ENCODE data around the gene DEFB132.
"Not testable (repeated sequence)": the region's sequence is repeated elsewhere in the genome, so short reads cannot be mapped to it uniquely, and the experiment has no call there.

The DEFB132 gene, protein sequence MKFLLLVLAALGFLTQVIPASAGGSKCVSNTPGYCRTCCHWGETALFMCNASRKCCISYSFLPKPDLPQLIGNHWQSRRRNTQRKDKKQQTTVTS

DNA sequence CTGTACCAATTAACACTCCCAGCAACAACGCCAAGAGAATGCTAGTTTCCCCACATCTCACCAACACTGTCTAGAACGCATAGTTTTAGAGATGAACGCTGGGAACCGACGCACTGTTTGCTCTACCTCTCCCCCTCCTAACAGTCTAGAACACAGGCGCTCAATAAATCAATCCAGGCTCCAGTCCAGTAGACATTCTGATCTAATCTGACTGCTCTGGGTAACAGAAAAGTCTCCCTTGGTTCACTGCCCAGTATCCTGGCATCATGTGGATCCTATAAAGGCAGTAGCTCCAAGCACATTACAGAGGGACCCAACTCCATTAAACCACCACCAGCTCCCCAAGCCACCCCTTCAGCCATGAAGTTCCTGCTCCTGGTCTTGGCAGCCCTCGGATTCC is at the start of gene DEFB132:
Gene DEFB132, plus strand, starts transcription at position 306 of the 400 bp plus-strand sequence. Its CDS starts 55 bp downstream, at position 361.
- DNase-seq = no peak

DNA sequence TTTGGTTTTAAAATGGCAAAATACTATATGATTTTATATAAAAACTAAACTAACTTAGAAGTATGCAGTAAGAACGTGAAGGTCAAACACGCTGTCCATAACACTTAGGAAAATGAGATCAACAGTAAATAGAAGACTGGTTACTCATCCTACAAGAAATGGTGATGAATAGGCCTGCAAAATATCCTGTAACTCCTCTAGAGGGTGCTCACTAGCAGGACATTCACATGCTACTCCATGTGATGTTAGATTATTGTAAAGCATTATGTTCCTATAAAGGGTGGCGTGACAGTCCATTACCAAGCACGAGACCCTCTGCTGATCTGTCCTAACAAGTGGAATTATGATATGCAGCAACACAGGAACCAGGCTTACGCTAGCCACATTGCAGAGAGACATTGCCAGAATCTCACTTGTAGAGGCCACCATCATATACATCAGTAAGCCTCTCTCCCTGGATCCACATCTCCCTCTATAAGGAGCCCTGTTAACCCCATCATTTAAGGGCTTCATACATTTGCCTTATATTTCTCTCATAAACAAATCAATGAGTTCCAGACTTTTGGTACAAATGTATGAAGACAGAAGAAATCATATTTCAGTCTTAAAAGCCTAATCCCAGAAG is 48.5 kb upstream of the DEFB132 start:
- DNase-seq = peak; percentile 40

DNA sequence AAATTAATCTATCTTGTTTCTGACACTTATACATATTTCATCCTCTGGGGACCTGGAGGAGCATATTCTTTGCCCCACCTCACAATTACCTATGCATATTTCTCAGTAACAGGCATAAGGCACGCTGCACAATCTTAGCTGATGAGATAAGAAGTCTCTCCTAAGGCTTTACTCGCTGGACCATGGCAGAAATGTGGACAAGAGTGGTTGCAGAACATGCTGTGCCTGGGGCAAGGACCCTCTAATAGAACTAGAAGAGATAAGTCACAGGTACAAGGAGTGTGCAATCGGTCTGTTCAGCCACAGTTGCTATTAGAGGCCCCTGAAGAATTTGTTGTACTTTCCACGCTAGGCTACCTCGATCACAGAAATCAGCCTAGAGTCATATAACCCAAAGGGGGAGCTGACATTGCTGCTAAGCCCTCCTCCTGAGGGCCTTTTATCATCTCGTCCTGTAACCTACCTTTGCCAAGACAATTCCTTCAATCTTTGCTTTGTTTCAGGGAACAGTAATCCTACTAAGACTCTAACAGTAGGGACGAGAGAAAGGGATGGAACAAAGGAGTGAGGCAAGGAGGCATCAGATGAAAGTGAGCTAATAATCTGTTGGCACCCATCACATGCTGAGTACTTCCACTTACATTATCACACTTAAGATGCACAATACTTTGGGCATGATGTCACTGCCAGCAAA is 46.6 kb upstream of the DEFB132 start:
- no peak for DNase-seq

DNA sequence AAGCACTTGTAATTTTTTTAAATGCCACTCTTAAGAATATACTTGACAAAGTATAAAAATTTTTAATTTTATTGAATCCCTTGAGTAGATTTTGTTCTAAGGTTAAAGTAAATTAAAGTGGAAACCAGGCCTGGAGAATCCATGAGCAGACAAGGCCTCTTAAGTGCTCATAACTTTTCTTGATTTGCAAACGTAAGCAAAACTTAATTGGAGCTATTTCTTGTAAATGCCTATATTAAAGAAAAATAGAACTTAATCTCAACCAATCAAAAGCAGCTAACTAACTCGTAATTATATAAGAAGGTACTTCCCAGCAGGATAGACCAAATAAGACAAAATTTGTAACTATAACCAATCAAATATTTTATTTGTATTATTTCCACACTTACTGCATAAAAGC is 43.1 kb upstream of the DEFB132 start:
- DNase-seq = no peak

DNA sequence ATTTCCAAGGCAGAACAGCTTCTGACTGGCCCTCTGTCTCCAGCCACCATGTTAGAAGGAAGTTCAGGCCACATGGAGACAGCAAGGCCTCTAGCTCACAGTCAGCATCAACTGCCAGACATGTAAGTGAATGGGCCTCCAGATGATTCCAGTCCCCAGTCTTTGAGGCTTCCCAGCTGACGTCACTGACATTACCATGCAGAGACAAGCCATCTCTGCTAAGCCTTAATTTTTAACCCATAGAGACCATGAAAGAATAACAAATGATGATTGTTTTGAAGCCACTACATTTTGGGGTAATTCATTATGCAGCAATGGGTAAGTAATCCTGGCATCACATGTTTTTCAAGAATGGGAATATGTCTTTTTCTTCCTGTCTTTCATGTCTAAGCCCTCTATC is 41.7 kb upstream of the DEFB132 start:
- no peak for DNase-seq

DNA sequence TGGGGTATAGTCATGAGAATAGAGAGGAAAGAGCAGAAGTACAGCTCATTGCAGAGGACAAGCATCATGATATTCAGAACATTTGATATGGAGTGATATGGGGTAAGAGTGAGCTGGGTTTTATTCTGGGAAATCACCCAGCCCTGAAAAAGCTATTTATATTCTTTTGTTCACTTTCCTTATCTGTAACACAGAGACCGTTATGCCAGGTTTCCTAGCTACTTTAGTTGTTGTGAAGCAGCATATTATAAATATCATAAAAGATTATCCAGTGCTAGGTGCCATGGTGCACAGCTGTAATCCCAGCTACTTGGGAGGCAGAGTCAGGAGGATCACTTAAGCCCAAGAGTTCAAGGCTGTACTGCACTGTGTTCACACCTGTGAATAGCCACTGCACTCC is 40.3 kb upstream of the DEFB132 start:
- DNase-seq = no peak

DNA sequence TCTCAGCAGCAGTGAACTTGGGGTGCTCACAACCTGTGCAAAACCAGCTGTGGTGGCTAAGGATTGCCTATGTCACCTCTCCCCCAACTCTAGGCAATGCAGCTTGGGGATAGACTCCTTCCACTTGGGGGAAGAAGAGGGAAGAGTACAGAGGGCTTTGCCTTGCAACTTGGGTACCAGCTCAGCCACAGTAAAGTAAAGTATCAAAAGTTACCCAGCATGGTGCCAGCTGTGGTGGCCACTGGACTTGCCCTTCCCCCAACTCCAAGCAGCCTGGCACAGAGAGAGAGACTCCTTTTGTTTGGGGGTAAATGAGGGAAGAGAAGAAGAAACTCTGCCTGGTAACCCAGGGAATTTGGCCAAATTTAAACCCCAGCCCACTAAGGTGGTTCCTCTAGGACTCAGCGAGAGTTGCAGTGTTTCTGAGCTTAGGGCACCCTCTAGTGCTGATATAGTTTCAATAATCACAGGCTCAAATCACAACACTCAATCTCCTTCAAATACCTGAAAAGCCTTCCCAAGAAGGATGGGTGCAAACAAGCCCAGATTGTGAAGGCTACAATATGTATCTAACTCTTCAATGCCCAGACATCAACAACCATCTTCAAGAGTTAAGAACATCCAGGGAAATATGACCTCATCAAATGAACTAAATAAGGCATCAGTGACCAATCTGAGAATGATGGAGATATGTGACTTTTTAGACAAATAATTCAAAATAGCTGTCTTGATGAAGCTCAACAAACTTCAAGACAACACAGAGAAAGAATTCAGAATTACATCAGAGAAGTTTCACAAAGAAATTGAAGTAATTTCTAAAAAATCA is 38.0 kb upstream of the DEFB132 start:
- DNase-seq = no peak

DNA sequence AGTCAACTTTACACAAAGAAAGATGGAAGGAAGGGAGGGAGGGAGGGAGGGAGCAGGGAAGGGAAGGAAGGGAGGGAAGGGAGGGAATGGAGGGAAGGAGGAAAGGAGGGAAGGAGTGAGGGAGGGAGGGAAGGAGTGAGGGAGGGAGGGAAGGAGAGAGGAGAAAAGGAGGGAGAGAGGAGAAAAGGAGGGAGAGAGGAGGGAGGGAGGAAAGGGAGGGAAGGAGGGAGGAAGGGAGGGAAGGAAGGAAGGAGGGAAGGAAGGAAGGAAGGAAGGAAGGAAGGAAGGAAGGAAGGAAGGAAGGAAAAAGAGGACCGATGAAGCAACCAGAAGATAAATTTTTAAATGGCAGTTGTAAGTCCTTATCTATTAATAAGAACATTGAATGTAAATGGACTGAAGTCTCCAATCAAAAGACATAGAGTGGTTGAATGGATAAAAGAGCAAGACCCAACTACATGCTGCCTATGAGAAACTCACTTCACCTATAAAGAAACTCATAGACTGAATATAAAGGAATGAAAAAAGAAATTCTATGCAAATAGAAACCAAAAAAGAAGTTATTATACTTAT is 36.2 kb upstream of the DEFB132 start:
- no peak for DNase-seq

DNA sequence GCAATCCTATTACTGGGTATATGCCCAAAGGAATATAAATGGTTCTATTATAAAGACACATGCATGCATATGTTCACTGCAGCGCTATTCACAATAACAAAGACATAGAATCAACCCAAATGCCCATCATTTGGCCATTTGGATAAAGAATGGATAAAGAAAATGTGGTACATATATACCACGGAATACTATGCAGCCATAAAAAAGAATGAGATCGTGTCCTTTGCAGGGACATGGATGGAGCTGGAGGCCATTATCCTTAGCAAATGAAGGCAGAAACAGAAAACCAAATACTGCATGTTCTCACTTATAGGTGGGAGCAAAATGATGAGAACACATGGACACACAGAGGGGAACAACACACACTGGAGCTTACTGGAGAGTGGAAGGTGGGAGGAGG is 31.6 kb upstream of the DEFB132 start:
- DNase-seq = not testable (repeated sequence)

DNA sequence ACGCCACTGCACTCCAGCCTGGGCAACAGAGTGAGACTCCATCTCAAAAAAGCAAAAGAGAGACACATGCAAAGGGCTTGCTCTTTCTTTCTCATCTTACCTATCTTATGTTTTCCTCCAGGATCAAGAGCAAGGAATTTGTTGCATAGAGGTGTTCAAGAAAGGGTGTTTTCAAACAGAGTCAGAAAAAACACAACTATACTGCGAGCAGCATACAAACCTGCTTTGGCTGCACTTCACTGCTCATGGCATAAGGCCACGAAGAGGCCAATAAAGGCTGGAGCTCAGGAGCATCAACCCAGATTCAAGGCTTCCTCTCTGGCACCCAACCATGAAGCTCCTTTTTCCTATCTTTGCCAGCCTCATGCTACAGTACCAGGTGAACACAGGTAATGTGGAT is 30.6 kb upstream of the DEFB132 start, which contains the start of gene DEFB129:
Gene DEFB129, plus strand, starts transcription at position 301 of the 400 bp plus-strand sequence. Its CDS starts 31 bp downstream, at position 332.
- DNase-seq = no peak

DNA sequence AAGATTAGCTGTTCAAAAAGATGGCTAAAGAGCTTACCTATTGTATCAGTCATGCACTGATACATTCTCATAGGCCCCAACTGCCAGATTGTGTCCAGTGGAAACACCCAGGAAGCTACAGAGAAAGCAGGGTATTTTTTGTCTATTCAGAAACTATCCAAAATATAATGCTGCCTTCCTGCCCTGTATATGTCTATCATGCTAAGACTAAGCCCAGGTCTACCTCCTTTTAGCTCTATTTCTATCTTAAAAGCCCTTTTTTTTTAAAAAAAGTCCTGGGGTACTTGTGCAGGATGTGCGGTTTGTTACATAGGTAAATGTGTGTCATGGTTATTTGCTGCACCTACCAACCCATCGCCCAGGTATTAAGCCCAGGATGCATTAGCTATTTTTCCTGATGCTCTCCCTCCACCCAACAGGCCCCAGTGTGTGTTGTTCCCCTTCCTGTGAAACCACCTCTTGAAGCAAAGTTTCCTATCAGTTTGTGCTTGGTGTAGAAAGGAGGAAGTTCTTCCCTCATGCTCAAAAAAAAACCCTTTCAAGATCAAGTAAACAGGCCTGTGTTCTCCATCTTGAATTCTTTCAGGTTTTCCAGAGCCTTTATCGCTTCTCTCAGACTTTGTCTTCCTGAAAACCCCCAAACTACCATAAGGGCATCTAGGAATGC is 30.0 kb upstream of the DEFB132 start:
- DNase-seq = peak; percentile 4

DNA sequence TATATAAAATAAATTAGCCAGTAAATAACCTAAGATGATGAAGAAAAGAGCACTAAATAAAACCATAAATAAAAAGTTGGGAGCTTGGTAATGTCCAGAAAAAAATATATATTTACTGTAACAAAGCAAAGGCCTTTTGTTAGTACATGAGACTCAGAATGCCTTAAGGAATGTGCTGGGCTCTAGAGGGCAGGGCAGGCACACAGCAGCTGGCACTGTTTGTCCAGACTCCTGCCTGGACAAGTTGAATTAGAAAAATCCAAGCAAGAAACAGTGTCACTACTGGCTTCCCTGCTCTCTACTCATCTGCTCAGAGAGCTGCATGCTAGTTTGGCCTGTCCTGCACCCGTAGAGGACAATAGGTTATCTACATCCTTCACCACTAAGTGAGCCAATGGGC is 21.6 kb upstream of the DEFB132 start:
- DNase-seq = no peak

DNA sequence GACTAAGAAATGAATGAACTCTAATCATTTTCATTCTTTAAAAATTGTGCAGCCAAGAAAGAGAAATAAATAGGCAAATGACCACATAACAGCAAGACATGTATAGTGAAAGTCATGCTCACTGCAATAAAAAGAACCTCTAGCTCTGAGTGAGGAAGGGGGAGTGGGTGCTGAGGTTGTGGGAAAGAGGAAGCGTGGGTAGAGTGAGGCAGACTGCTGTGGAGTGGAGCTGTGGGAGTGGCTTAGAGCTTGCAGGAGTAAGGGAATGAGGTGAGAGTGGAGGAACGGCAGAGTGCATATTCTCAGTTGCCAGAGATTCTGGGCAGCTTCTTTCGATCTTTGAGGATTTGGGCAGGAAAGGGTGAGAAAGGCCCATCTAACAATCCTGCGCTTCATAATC is 20.0 kb upstream of the DEFB132 start:
- peak; percentile 37 for DNase-seq

DNA sequence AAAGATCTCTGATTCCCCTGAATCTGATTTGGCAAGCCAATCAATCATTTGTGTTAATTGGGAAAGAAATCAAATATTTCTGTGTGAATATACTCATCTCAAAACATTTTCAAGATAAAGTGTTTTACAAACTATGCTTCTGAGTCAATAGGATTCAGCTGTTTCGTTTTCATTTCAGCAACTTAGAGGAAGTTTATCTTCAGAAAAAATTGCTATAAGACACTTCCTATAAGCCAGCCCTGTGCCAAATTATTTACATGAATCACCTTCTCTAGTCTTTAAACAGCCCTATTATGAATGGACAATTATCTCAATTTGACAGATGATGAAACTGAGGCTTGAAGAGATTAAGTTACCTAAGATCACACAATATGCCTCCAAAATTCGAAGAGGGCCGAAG is 19.6 kb upstream of the DEFB132 start:
- no peak for DNase-seq

DNA sequence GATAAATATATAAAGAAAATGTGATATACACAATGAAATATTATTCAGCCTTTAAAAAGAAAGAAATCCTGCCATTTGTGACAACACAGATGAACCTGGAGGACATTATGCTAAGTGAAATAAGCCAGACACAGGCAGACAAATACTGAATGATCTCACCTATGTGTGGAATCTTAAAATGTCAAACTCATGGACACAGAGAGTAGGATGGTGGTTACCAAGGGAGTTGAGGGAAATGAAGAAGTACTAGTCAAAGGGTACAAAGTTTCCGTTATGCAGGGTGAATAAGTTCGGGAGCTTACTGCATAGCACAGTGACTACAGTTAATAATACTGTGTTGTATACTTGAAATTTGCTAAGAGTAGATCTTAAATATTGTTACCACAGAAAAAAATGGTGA is 14.6 kb upstream of the DEFB132 start:
- DNase-seq = no peak

DNA sequence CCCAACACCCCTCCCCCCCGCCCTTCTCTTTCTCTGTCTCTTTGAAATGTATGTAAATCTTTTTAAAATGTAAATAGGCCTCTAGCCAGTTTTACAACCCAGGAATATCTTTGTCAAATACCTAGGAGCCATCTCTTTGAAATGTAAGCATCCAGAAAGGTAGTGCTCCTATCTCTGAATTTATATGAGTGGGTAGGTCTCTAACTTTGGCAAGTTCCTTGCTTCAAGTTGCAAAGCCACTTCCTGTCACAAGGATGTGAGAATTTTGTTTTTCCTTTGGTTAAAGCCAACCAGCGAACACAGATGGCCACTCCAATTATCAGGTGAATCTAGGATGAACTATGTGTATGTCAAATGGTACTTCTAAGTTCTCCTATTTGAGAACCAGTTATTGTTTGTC is 6.2 kb upstream of the DEFB132 start:
- DNase-seq = no peak

DNA sequence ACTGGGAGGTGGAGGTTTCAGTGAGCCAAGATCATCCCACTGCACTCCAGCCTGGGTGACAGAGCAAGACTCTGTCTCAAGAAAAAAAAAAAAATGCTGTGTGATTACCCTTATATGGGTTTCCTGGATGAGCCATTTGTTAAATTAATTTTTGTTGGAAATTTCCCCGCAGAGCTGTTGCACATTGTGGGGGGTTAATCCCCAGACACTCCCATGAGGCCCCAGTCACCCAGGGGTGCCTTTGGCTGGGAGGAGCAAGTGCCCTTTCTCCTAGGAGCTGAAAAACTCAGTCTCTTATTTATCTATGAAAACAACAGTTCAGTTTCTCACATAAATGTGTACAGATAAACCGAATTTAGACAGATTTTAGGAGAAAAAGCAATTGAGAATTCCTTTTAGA is 4.7 kb upstream of the DEFB132 start:
- no peak for DNase-seq

DNA sequence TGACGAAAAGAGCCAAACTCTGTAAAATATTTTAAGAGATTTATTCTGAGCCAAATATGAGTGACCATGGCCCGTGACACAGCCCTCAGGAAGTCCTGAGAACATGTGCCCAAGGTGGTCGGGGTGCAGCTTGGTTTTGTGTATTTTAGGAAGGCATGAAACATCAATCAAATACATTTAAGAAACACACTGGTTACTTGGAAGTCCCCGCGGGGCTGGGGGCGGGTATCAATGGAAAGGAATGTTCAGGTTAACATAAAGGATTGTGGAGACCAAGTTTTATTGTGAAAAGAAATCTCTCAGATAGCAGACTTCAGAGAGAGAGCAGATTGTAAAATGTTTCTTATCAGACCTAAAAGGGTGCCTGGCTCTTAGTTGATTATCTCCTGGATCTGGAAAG is 4.1 kb upstream of the DEFB132 start:
- not testable (repeated sequence) for DNase-seq

DNA sequence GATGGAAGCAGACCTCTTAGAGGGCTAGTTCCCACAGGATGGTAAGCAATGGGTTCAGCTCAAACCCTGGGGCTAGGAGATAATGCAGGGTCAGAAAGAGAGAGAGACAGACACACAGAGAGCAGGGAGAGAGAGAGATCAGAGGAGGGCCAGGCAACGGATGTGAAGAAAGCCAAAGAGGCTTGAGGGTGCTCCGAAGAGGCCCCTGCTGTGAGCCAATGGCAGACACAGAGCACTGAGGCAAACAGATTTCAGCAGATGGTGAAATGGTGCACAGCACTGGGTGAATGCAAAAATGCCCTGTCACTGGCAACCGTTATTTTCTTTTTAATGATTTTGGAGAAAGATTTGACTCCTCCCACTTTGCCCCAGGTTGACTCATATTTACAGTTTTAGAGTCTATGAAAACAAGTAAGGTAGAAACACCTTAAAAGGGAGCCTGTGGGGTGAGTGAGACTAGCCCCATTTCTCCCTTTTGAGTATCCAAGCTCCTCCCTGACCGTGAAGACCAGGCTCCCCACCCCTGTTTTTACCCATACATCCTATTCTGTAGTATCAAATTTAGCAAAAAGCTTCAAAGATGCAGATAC is 840 bp downstream of the DEFB132 start:
- no peak for DNase-seq

DNA sequence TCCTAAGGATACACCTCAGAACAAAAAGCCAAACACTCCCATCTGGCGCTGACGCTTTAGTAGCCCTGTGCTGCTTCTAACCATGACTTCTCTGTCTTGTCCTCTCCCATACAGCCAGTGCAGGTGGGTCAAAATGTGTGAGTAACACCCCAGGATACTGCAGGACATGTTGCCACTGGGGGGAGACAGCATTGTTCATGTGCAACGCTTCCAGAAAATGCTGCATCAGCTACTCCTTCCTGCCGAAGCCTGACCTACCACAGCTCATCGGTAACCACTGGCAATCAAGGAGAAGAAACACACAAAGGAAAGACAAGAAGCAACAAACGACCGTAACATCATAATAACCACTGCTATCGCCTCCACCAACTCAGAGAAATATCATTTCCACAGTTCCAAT is 1.4 kb downstream of the DEFB132 start:
- peak; percentile 28 for DNase-seq

DNA sequence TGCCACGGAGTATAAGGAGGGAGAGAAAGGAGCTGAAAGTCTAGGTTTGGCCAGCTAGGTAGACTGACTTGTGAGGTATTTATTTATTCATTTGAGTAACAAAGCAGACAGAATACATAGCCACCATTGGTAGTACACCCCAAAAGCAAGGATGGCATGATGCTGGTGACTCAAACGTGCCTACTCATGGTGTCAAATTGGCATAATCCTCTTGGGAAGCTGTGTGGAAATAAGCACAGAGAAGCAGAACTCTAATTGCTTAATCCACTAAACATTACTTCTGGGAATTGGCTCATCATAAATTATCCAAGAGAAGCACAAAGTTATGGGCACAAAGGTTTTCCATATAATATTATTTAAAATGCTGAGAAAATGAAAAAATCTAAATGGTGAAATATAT is 2.5 kb downstream of the DEFB132 start:
- no peak for DNase-seq

DNA sequence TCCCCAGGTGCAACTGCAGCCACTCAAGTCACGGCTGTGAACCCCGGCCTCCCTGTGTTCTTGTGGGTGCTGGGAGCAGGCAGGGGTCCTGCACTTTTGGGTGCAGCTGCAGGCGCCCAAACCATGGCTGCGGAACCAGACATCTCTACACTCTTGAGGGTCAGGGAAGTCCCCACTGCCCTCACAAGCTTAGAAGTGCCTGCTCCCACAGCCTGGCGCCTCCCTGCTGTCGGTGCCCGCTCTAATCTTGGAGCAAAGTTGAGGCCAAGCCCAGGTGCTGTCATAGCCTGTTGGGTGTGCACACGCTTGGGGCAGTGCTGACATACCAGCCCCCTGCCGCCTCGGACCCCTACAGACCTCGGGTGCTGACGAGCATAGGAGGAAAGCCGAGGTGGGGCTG is 6.2 kb downstream of the DEFB132 start:
- no peak for DNase-seq

All from CD4-positive, alpha-beta T cell treated with Interleukin-6 for 4 hours (primary cell).